ENCODE data around the gene AGFG2. TPM values are rescaled to one million over a fixed set of nuclear protein-coding genes. Genes with fewer than 3 reads are reported as not detected.

The AGFG2 gene
- total and polyA plus RNA-seq, 2 of the 13 experiments (the other 11 are each of a cell fraction or from before 2014, with no cell fraction given), result 125 to 132 TPM

- TF ChIP-seq NRL (CRISPR knock-in tag; IDR thresholded peaks at IDR 0.05; ENCODE audit: borderline replicate concordance) (0 out of 2 replicates have a peak, but pooled peaks have one; percentile 3), PRDM15 (CRISPR knock-in tag; IDR thresholded peaks at IDR 0.05) (0 out of 2 replicates have a peak, but pooled peaks have one; percentile 36), PATZ1 (CRISPR knock-in tag; IDR thresholded peaks at IDR 0.05) (no peak), NR1H2 (CRISPR knock-in tag; IDR thresholded peaks at IDR 0.05; ENCODE audit: borderline replicate concordance, low read depth) (0 out of 2 replicates have a peak, but pooled peaks have one; percentile 61), ETV6 (CRISPR knock-in tag; conservative IDR thresholded peaks at IDR 0.05) (peak; percentile 31; the same call in 1 of the 2 replicates), ZNF484 (CRISPR knock-in tag; IDR thresholded peaks at IDR 0.05; ENCODE audit: borderline replicate concordance, low read depth) (no peak), SP4 (CRISPR knock-in tag; IDR thresholded peaks at IDR 0.05) (no peak), MTA3 (CRISPR knock-in tag; IDR thresholded peaks at IDR 0.05) (no peak), BORCS8-MEF2B (CRISPR knock-in tag; IDR thresholded peaks at IDR 0.05) (no peak), GMEB2 (CRISPR knock-in tag; IDR thresholded peaks at IDR 0.05; ENCODE audit: low read depth) (no peak), RBM39 (IDR thresholded peaks at IDR 0.05; ENCODE audit: low read depth, low read length, poor library complexity, severe bottlenecking) (peak; percentile 10), JDP2 (CRISPR knock-in tag; IDR thresholded peaks at IDR 0.05; ENCODE audit: borderline replicate concordance) (no peak), ATF7 (IDR thresholded peaks at IDR 0.05) (no peak), ATF7 (CRISPR knock-in tag; IDR thresholded peaks at IDR 0.05) (no peak), TCF7 (IDR thresholded peaks at IDR 0.05; ENCODE audit: low read depth) (no peak), HNRNPH1 (optimal IDR thresholded peaks at IDR 0.05; ENCODE audit: low read depth, low read length) (peak; percentile 50), ZBTB21 (CRISPR knock-in tag; IDR thresholded peaks at IDR 0.05) (no peak), ZNF883 (CRISPR knock-in tag; IDR thresholded peaks at IDR 0.05; ENCODE audit: not compliant biosample characterization) (no peak), HDAC6 (IDR thresholded peaks at IDR 0.05; ENCODE audit: low read depth, low read length) (no peak), NFYC (CRISPR knock-in tag; IDR thresholded peaks at IDR 0.05) (no peak), PREB (CRISPR knock-in tag; IDR thresholded peaks at IDR 0.05) (no peak)
- TF ChIP-seq, protein P1, sequence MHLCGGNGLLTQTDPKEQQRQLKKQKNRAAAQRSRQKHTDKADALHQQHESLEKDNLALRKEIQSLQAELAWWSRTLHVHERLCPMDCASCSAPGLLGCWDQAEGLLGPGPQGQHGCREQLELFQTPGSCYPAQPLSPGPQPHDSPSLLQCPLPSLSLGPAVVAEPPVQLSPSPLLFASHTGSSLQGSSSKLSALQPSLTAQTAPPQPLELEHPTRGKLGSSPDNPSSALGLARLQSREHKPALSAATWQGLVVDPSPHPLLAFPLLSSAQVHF (CRISPR knock-in tag; IDR thresholded peaks at IDR 0.05), result no peak
These were observed 518 bp downstream of the AGFG2 start (continued) for GRCh38 chr7:100539436-100540006.
